HG03066 (cell line): ENCODE measurements around the gene ZNF784.

Source experiments
- ATAC-seq: cut with Tn5 transposase; IDR thresholded peaks from one replicate; pipeline ENCODE4 v1.9.1; 2021; ENCODE audit warnings: low read depth; ENCODE audit not compliant: unreplicated experiment

The ZNF784 gene

GRCh38 chr19:55644191-55644833 lies 19.9 kb upstream of the ZNF784 start:
- no peak for ATAC-seq

- no peak for ATAC-seq
Observed at GRCh38 chr19:55643887-55644176, 19.5 kb upstream of the ZNF784 start.

GRCh38 chr19:55643003-55643886 lies 18.9 kb upstream of the ZNF784 start, which contains the start of gene ZNF581:
Gene ZNF581 (plus strand): TSS chr19:55643649. CDS start chr19:55644572, 923 bp downstream.
- peak; percentile 32 for ATAC-seq

GRCh38 chr19:55642153-55643002 lies 18.0 kb upstream of the ZNF784 start:
- no peak for ATAC-seq

- no peak for ATAC-seq
Observed at GRCh38 chr19:55641426-55642152, 17.2 kb upstream of the ZNF784 start.

- ATAC-seq, result no peak
Observed at GRCh38 chr19:55640577-55641425, 16.4 kb upstream of the ZNF784 start, which contains the start of gene ZNF580. Gene ZNF580 (plus strand): TSS chr19:55641002. CDS start chr19:55642509, 1,507 bp downstream.

- no peak for ATAC-seq
Observed at GRCh38 chr19:55640043-55640576, 15.7 kb upstream of the ZNF784 start.

- ATAC-seq, result no peak
Observed at GRCh38 chr19:55638864-55639359, 14.5 kb upstream of the ZNF784 start.

GRCh38 chr19:55637534-55637933 lies 13.2 kb upstream of the ZNF784 start:
- no peak for ATAC-seq

- ATAC-seq, result no peak
Observed at GRCh38 chr19:55636723-55637122, 12.4 kb upstream of the ZNF784 start.

GRCh38 chr19:55635856-55636440 lies 11.6 kb upstream of the ZNF784 start:
- no peak for ATAC-seq

GRCh38 chr19:55635334-55635717 lies 11.0 kb upstream of the ZNF784 start:
- ATAC-seq, result no peak

- ATAC-seq, result no peak
Observed at GRCh38 chr19:55633861-55634260, 9.5 kb upstream of the ZNF784 start.

- ATAC-seq, result no peak
Observed at GRCh38 chr19:55632463-55632834, 8.1 kb upstream of the ZNF784 start.

GRCh38 chr19:55626350-55626749 lies 2.0 kb upstream of the ZNF784 start:
- ATAC-seq, result no peak

- no peak for ATAC-seq
Observed at GRCh38 chr19:55625004-55625326, 599 bp upstream of the ZNF784 start.

- ATAC-seq, result no peak
Observed at GRCh38 chr19:55623561-55623960, 805 bp downstream of the ZNF784 start.

GRCh38 chr19:55623130-55623529 lies 1.2 kb downstream of the ZNF784 start:
- ATAC-seq, result no peak
